Measurements from ENCODE around the gene SHD. TPM values are rescaled to one million over a fixed set of nuclear protein-coding genes. Genes with fewer than 3 reads are reported as not detected.

SHD gene
- total and polyA plus RNA-seq, 3 experiments from 2014 or later, result not detected

DNA sequence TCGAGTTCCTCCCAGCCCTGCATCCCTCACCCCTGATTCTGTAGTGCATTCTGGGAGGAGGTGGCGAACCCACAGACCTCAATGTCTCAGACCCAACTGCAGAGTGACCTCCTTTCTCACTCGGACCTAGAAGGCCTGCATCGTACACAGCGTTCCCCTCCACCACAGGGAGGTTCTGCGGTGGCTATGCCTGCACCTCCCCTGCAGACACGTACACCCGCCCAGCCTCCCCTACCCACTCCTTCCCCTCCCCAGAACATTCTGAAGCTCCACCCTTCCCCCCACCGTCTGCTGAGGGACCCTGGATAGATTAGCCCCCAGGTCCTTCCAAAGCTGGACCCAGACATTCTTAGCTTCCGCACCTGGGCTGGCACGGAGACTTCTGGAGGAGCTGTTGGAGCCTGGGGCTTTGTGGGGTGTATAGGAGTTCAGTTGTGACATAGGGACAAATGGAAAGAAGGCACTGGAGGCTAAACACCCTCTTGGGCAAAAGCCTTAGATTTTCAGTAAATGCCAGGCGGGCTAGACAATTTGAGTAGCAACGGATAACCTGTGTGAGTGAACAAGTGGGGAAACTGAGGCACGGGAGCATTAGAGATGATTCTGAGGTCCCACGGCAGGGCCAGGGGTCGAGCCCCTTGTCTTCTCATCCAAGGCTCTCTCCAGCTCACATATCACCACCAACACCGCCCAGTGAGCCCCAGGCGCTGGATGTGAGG is 24.9 kb downstream of the SHD start:
- Mint-ChIP-seq H3K36me3 (peaks cover 0 to 3% (median 1%) of the 10 kb centered on the region in 3 donors), H3K27ac (peak overlapping the region; percentile 57 to 94 (median 88)), H3K4me1 (peaks cover 23 to 29% (median 23%) of the 10 kb centered on the region in 3 donors), H3K9me3 (no peaks in the 10 kb centered on the region), H3K27me3 (peaks cover 3 to 14% of the 10 kb centered on the region in 2 donors), H3K4me3 (peak overlapping the region; percentile 67 to 89 (median 72))
- ChIA-PET POLR2A (interaction anchor here (0.7 kb wide), 1 partner anchor 43 kb away, joined by 4 read pairs; no protein-coding TSS in a partner anchor), CTCF (interaction anchor here (0.9 kb wide), 1 partner anchor 24 kb away, joined by 3 read pairs; no protein-coding TSS in a partner anchor)
- no peaks in the 10 kb centered on the region for H3K36me3 ChIP-seq (ENCODE audit: insufficient read depth, low read length)
- H3K27ac ChIP-seq (ENCODE audit: low read depth, low read length), result no peak overlapping the region
- DNase-seq, result peak in 3 of 5 donors; percentile 8 to 37 (median 28)
- H3K4me1 ChIP-seq (ENCODE audit: insufficient read depth, low read length), result peaks cover 25% of the 10 kb centered on the region
- no peaks in the 10 kb centered on the region for H3K9me3 ChIP-seq (ENCODE audit: low read length)
- peak overlapping the region; percentile 32 for H3K4me3 ChIP-seq (ENCODE audit: low read length)
- H3K27me3 ChIP-seq (ENCODE audit: insufficient read depth, low read length, poor library complexity, severe bottlenecking), result no peaks in the 10 kb centered on the region

DNA sequence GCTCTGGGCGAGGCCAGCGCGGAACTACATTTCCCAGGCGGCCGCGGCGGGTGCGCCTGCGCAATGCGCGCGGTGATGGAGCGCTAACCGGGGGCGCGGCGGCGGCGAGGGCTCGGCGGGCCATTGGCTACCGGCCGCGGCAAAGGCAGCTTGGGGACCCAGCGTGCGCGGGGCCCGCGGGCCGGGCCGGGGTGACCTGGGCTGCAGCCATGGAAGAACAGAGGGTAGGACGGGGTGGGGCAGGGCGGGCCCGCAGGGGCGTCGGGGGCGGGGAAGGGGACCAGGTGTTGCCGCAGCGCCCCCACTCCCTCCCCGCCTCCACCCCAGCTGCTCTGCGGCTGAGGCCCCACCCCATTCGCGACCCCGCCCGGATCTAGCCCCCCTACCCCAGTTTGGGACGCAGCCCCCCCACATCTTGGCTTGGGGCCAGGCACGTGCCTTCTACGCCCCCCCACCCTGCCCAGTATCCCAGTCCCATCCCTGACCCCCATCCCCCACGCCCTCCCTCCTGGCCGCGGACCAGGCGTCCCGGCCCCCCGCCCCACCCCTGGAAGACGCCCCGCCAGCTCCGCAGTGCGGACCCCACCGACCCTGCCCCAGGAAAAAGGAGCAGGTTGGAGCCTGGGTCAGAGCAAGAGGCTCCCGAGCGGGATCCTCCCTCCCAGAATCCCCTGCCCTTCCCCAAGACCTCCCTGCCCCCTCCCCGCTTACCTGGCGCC is 25.6 kb downstream of the SHD start, which contains the start of gene FSD1:
FSD1 (plus strand) TSS at position 61 of the 719 bp plus-strand sequence; CDS start at position 210, 149 bp downstream.
- no peaks in the 10 kb centered on the region for H3K27me3 ChIP-seq (ENCODE audit: insufficient read depth, low read length, poor library complexity, severe bottlenecking)
- peak; percentile 40 to 63 (median 59) for DNase-seq
- H3K9me3 Mint-ChIP-seq, result no peaks in the 10 kb centered on the region
- H3K4me1 ChIP-seq (ENCODE audit: insufficient read depth, low read length), result peaks cover 25% of the 10 kb centered on the region
- H3K36me3 ChIP-seq (ENCODE audit: insufficient read depth, low read length), result no peaks in the 10 kb centered on the region
- peaks cover 0 to 3% (median 1%) of the 10 kb centered on the region in 3 donors for H3K36me3 Mint-ChIP-seq
- peak within 1 kb of the TSS; percentile 57 to 94 (median 88) for H3K27ac Mint-ChIP-seq
- POLR2A ChIA-PET, result interaction anchor here (0.7 kb wide), 1 partner anchor 43 kb away, joined by 4 read pairs; no protein-coding TSS in a partner anchor
- H3K4me3 Mint-ChIP-seq, result peak within 1 kb of the TSS; percentile 67 to 89 (median 73)
- CTCF ChIA-PET, result no interaction called here
- peaks cover 23 to 29% (median 23%) of the 10 kb centered on the region in 3 donors for H3K4me1 Mint-ChIP-seq
- H3K27ac ChIP-seq (ENCODE audit: low read depth, low read length), result no peak within 1 kb of the TSS
- peak within 1 kb of the TSS; percentile 32 for H3K4me3 ChIP-seq (ENCODE audit: low read length)
- no peaks in the 10 kb centered on the region for H3K9me3 ChIP-seq (ENCODE audit: low read length)
- H3K27me3 Mint-ChIP-seq, result peaks cover 3 to 14% of the 10 kb centered on the region in 2 donors

DNA sequence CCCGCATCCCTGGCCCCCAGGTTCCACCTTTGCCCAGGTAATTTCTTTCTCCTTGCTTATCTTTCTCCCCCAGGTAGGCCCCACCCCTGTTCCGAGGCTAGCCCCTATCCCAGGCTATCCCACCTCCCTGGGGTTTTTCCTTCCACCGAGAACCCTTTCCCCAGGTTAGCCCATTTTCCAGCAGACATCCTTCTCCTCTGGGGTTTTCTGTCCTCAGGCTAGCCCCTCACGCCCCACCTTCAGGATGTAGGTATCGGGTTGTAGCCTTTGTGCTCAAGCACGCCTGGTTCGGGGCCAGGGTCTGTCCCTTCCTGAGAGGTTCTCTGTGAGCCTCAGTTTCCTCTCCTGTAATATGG is 26.2 kb downstream of the SHD start:
- Histone ChIP-seq H3K27me3 (ENCODE audit: insufficient read depth, low read length, poor library complexity, severe bottlenecking) (no peaks in the 10 kb centered on the region), H3K4me3 (ENCODE audit: low read length) (no peak overlapping the region), H3K36me3 (ENCODE audit: insufficient read depth, low read length) (no peaks in the 10 kb centered on the region), H3K27ac (ENCODE audit: low read depth, low read length) (no peak overlapping the region), H3K4me1 (ENCODE audit: insufficient read depth, low read length) (peaks cover 25% of the 10 kb centered on the region), H3K9me3 (ENCODE audit: low read length) (no peaks in the 10 kb centered on the region)
- Mint-ChIP-seq H3K36me3 (peaks cover 0 to 3% (median 1%) of the 10 kb centered on the region in 3 donors), H3K4me3 (peak overlapping the region in 6 of 7 donors; percentile 28 to 57 (median 44)), H3K9me3 (no peaks in the 10 kb centered on the region), H3K27me3 (peaks cover 3 to 14% of the 10 kb centered on the region in 2 donors), H3K4me1 (peaks cover 23 to 29% (median 23%) of the 10 kb centered on the region in 3 donors), H3K27ac (no peak overlapping the region)
- DNase-seq, result no peak
- ChIA-PET CTCF (no interaction called here), POLR2A (no interaction called here)

DNA sequence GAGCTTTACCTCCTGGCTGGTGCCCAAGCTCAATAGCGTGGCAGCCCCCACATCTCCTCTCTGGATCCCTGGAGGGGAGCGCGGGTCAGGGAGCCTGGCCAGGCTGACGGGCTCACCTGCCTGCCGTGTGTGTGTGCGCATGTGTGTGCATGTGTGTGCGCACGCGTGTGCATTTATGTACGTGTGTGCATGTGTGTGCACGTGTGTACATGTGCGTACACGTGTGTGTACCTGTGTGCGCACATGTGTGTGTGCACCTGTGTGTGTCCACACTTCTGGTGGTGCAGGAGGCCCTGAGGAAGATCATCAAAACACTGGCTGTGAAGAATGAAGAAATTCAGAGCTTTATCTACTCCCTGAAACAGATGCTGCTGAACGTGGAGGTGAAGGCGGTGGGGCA is 26.6 kb downstream of the SHD start:
- DNase-seq, result no peak
- no peaks in the 10 kb centered on the region for H3K9me3 ChIP-seq (ENCODE audit: low read length)
- ChIA-PET POLR2A (no interaction called here), CTCF (interaction anchor here (0.9 to 2.0 kb wide), 2 partner anchors 9 to 95 kb away, joined by 3 to 5 read pairs; partner anchors contain the start of gene SH3GL1)
- H3K4me3 ChIP-seq (ENCODE audit: low read length), result no peak overlapping the region
- no peaks in the 10 kb centered on the region for H3K9me3 Mint-ChIP-seq
- H3K36me3 ChIP-seq (ENCODE audit: insufficient read depth, low read length), result no peaks in the 10 kb centered on the region
- H3K4me3 Mint-ChIP-seq, result peak overlapping the region in 5 of 7 donors; percentile 28 to 55 (median 34)
- peaks cover 0 to 3% (median 1%) of the 10 kb centered on the region in 3 donors for H3K36me3 Mint-ChIP-seq
- H3K27me3 ChIP-seq (ENCODE audit: insufficient read depth, low read length, poor library complexity, severe bottlenecking), result no peaks in the 10 kb centered on the region
- H3K27me3 Mint-ChIP-seq, result peaks cover 3 to 14% of the 10 kb centered on the region in 2 donors
- H3K27ac Mint-ChIP-seq, result no peak overlapping the region
- H3K4me1 Mint-ChIP-seq, result peaks cover 20 to 27% (median 20%) of the 10 kb centered on the region in 3 donors
- H3K27ac ChIP-seq (ENCODE audit: low read depth, low read length), result no peak overlapping the region
- H3K4me1 ChIP-seq (ENCODE audit: insufficient read depth, low read length), result peaks cover 22% of the 10 kb centered on the region

DNA sequence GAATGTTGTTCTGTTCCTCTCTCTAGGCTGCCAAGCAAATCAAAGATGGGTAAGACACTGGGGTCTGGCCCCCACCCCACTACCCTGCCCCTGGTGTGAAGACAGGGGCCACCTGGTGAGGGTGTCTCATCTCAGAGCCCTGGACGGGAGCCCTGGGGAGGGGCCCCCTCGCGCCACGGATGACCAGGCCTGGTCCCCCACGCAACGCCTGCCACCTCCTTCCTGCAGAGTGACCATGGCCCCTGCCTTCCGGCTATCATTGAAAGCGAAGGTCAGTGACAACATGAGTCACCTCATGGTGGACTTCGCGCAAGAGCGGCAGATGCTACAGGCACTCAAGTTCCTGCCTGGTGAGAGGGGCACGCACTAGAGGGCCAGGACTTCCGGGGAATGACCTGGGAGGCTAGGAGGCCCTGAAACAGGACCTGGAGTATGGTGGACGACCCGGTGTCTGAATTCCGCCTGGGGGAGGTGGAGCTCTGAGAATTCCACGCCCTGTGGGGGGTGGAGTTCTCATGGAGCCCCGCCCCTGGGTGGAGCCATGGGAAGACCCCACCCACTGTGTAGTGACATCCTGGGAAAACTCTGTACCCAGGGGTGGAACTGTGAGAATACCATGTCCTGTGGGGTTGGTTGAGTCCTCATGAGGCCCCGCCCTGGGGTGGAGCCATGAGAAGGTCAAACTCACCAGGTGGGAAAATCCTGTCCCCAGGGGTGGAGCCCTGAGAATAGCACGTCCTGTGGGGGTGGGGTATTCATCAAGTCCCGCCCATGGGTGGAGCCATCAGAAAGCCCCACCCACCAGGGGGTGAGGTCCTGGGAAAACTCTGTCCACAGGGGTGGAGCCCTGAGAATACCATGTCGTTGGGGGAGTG is 31.4 kb downstream of the SHD start:
- H3K27me3 ChIP-seq (ENCODE audit: insufficient read depth, low read length, poor library complexity, severe bottlenecking), result no peaks in the 10 kb centered on the region
- H3K4me3 Mint-ChIP-seq, result peak overlapping the region in 1 of 7 donors; percentile 36
- no peaks in the 10 kb centered on the region for H3K36me3 ChIP-seq (ENCODE audit: insufficient read depth, low read length)
- H3K27ac ChIP-seq (ENCODE audit: low read depth, low read length), result no peak overlapping the region
- H3K36me3 Mint-ChIP-seq, result peaks cover 0 to 1% (median 0%) of the 10 kb centered on the region in 3 donors
- no peaks in the 10 kb centered on the region for H3K4me1 ChIP-seq (ENCODE audit: insufficient read depth, low read length)
- H3K27me3 Mint-ChIP-seq, result peaks cover 0 to under 1% of the 10 kb centered on the region in 2 donors
- H3K27ac Mint-ChIP-seq, result peak overlapping the region in 2 of 8 donors; percentile 21 to 43
- no peaks in the 10 kb centered on the region for H3K9me3 Mint-ChIP-seq
- H3K4me1 Mint-ChIP-seq, result no peaks in the 10 kb centered on the region
- DNase-seq, result no peak
- POLR2A ChIA-PET, result no interaction called here
- CTCF ChIA-PET, result interaction anchor here (1.9 kb wide), 1 partner anchor 11 kb away, joined by 4 read pairs; no protein-coding TSS in a partner anchor
- H3K9me3 ChIP-seq (ENCODE audit: low read length), result no peaks in the 10 kb centered on the region
- no peak overlapping the region for H3K4me3 ChIP-seq (ENCODE audit: low read length)

DNA sequence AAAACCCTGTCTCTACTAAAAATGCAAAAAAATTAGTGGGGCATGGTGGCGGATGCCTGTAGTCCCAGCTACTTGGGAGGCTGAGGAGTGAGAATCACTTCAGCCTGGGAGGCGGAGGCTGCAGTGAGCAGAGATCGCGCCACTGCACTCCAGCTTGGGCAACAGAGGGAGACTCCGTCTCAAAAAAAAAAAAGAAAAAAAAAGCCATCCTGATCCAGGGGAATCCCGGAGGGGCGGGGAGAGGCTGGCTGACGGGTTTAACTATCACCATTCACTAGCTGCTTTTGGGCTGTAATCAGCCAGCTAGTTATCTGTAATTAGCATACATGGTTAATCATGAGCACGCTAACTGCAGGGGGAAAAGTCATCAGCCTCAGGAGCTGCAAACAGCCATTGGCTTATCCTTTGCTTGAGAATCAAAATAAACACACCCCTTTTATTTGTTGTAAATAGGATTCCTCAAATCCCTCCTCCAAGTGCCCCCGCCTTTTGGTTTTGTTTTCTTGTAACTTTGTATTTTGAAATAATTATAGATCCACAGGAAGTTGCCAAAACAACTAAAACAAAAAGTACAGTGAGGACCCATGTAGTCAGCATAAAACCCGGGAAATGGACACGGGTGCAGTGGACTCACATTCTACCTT is 34.9 kb downstream of the SHD start:
- Mint-ChIP-seq H3K36me3 (no peaks in the 10 kb centered on the region), H3K27me3 (no peaks in the 10 kb centered on the region), H3K4me1 (no peaks in the 10 kb centered on the region), H3K4me3 (no peak overlapping the region), H3K9me3 (peaks cover 0 to 2% (median 0%) of the 10 kb centered on the region in 5 donors), H3K27ac (no peak overlapping the region)
- H3K36me3 ChIP-seq (ENCODE audit: insufficient read depth, low read length), result no peaks in the 10 kb centered on the region
- no peaks in the 10 kb centered on the region for H3K27me3 ChIP-seq (ENCODE audit: insufficient read depth, low read length, poor library complexity, severe bottlenecking)
- H3K4me3 ChIP-seq (ENCODE audit: low read length), result no peak overlapping the region
- H3K4me1 ChIP-seq (ENCODE audit: insufficient read depth, low read length), result no peaks in the 10 kb centered on the region
- no peak for DNase-seq
- H3K9me3 ChIP-seq (ENCODE audit: low read length), result no peaks in the 10 kb centered on the region
- POLR2A ChIA-PET, result no interaction called here
- CTCF ChIA-PET, result interaction anchor here (1.9 kb wide), 1 partner anchor 46 kb away, joined by 4 read pairs; no protein-coding TSS in a partner anchor
- no peak overlapping the region for H3K27ac ChIP-seq (ENCODE audit: low read depth, low read length)

DNA sequence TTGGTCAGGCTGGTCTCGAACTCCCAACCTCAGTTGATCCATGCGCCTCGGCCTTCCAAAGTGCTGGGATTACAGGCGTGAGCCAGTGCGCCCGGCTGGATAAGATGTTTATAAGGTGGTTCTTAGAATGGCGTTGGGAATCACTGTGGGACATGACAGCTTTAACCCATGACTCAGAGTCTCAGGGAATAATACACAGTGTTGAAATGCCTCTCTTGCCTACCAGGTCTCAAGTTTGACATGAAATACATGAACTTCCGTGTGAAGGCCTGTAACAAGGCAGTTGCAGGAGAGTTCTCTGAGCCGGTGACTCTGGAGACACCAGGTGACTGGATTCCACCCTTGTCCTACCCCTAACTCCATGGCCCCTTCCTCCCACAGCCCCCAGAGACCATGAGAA is 37.9 kb downstream of the SHD start:
- Histone ChIP-seq H3K4me1 (ENCODE audit: insufficient read depth, low read length) (no peaks in the 10 kb centered on the region), H3K36me3 (ENCODE audit: insufficient read depth, low read length) (no peaks in the 10 kb centered on the region), H3K9me3 (ENCODE audit: low read length) (no peaks in the 10 kb centered on the region), H3K4me3 (ENCODE audit: low read length) (no peak overlapping the region), H3K27me3 (ENCODE audit: insufficient read depth, low read length, poor library complexity, severe bottlenecking) (no peaks in the 10 kb centered on the region), H3K27ac (ENCODE audit: low read depth, low read length) (no peak overlapping the region)
- Mint-ChIP-seq H3K27me3 (no peaks in the 10 kb centered on the region), H3K36me3 (no peaks in the 10 kb centered on the region), H3K4me1 (peaks cover 0 to 1% (median 0%) of the 10 kb centered on the region in 3 donors), H3K27ac (no peak overlapping the region), H3K4me3 (no peak overlapping the region), H3K9me3 (peaks cover 0 to 5% (median 0%) of the 10 kb centered on the region in 5 donors)
- ChIA-PET CTCF (no interaction called here), POLR2A (no interaction called here)
- DNase-seq, result no peak
